ENCODE results near the gene FOLR1.
A peak's percentile ranks its signal among the peaks of the same experiment; 100 is the strongest.
"Not testable (repeated sequence)": the region's sequence is repeated elsewhere in the genome, so short reads cannot be mapped to it uniquely, and the experiment has no call there.

FOLR1 gene

DNA sequence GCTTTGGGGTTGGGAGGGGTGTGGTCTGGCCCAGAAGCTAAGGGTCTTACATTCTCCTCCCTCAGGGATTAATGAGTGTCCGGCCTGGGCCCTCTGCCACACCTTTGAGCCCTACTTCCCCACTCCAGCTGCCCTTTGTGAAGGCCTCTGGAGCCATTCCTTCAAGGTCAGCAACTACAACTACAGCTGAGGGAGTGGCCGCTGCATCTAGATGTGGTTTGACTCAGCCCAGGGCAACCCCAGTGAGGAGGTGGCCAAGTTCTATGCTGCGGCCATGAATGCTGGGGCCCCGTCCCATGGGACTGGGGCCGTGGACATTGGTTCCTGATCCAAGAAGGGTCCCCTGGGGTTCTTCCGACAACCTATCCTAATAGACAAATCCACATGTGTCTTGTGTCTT, 14.3 kb upstream of the FOLR1 start:
- TF ChIP-seq, protein P1, sequence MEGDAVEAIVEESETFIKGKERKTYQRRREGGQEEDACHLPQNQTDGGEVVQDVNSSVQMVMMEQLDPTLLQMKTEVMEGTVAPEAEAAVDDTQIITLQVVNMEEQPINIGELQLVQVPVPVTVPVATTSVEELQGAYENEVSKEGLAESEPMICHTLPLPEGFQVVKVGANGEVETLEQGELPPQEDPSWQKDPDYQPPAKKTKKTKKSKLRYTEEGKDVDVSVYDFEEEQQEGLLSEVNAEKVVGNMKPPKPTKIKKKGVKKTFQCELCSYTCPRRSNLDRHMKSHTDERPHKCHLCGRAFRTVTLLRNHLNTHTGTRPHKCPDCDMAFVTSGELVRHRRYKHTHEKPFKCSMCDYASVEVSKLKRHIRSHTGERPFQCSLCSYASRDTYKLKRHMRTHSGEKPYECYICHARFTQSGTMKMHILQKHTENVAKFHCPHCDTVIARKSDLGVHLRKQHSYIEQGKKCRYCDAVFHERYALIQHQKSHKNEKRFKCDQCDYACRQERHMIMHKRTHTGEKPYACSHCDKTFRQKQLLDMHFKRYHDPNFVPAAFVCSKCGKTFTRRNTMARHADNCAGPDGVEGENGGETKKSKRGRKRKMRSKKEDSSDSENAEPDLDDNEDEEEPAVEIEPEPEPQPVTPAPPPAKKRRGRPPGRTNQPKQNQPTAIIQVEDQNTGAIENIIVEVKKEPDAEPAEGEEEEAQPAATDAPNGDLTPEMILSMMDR (conservative IDR thresholded peaks at IDR 0.05; ENCODE audit: low read depth, low read length) = no peak
- H3K4me3 ChIP-seq (ENCODE audit: low read depth, low read length) = no peak overlapping the region
- no peak for DNase-seq (ENCODE audit: low read depth)

DNA sequence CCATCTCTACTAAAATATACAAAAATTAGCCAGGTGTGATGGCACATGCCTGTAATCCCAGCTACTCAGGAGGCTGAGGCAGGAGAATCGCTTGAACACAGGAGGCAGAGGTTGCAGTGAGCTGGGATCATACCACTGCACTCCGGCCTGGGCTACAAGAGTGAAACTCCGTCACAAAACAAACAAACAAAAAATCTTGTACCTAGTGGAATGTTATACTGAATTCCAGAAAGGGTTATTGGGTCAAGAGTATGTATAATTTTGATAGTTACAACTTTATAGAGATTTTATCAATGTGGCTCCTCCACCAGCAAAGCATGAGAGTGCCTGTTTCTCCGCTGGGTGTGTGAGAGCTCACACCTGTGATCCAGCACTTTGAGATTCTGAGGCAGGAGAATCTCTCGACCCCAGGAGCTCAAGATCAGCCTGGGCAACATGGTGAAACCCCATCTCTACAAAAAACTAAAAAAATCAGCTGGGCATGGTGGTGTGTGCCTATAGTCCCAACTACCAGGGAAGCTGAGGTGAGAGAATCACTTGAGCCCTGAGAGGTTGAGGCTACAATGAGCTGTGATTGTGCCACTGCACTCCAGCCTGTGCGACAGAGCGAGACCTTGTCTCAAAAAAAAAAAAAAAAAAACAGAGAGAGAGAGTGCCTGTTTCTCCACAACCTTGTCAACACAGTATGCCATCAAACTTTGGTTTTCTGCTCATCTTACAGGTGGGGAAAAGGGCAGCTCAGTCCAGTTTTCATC, 12.7 kb upstream of the FOLR1 start:
- no peak for DNase-seq (ENCODE audit: low read depth)
- H3K4me3 ChIP-seq (ENCODE audit: low read depth, low read length) = no peak overlapping the region
- TF ChIP-seq, protein P1 (conservative IDR thresholded peaks at IDR 0.05; ENCODE audit: low read depth, low read length) = no peak

DNA sequence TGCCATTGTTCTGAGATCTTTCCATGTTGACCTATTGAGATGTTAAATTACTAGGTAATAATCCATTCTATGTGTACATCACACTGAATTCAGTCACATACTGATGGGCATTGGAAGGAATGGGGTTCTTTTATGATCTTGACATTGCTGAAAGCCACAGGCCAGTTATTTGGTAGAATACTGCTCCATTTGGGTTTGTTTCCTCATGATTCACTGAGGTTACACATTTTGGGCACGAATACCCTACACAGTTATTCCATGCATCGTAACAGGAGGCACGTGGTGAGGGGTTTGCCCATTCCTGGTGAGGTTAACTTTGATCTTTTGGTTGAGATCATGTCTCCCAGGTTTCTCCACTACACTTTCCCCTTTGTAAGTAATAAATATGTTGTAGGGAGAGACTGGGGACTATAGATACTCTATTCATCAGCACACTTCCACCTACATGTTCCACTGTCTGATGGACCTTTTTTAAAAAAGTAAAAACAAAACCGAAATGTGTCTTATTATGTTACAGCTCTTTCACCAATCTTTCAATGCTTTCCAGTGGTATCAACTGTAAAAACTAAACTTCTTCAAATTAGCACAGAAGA, 12.0 kb upstream of the FOLR1 start:
- TF ChIP-seq, protein P1 (conservative IDR thresholded peaks at IDR 0.05; ENCODE audit: low read depth, low read length) = no peak
- no peak overlapping the region for H3K4me3 ChIP-seq (ENCODE audit: low read depth, low read length)
- DNase-seq (ENCODE audit: low read depth) = no peak

DNA sequence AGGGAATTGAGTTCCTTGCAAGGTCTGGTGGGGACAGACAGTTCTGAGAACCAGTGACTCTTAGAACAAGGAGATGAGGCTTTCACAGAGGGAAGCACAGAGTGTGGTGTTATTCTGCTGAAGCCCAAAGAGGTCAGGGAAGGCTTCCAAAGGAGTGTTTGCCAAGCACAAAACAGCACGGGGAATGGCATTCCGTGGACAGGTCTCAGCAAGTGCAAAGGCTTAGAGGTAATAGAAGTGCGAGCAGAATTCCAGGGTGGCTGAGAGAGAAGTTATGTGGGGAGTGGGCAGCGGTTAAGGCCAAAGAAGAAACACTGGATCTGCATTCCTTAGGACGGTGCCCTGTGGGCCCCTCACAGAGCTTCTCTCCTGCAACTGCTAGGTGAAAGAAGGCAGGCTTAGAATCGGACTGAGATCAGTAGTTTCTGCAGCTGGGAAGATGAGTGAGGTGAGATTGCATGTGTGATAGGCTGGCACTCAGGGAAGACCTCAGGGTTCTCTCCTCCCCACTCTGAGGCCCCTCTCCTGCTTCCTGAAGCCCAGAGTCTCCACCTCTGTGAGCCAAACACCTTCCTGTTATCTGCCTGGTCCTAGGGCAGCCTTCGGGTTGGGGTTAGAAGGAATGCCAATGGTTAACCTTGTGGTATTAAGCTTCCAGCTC, 10.9 kb upstream of the FOLR1 start:
- H3K4me3 ChIP-seq (ENCODE audit: low read depth, low read length); DNase-seq (ENCODE audit: low read depth): not testable (repeated sequence)

DNA sequence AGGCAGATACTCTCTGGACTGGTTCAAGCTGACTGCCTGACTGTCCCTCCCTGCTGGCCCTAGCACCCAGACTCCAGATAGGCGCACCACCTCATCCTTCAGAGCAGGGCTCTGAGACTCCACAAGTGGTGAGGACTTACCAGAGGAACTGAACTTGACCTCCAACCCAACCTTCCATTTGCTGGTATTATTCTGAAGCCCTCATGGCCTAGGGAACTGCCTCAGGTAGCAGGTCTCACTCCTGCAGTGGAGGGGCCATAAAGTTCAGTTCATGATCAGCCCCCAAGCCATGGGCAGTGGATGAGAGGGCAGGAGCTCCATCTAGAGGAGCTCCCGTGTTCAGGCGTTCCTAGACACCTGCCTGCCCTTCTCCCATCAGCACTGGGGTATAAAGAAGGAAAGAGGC, 10.4 kb upstream of the FOLR1 start:
- peak; percentile 7 for DNase-seq (ENCODE audit: low read depth)
- not testable (repeated sequence) for H3K4me3 ChIP-seq (ENCODE audit: low read depth, low read length)
- TF ChIP-seq, protein P1 (conservative IDR thresholded peaks at IDR 0.05; ENCODE audit: low read depth, low read length) = peak; percentile 37

DNA sequence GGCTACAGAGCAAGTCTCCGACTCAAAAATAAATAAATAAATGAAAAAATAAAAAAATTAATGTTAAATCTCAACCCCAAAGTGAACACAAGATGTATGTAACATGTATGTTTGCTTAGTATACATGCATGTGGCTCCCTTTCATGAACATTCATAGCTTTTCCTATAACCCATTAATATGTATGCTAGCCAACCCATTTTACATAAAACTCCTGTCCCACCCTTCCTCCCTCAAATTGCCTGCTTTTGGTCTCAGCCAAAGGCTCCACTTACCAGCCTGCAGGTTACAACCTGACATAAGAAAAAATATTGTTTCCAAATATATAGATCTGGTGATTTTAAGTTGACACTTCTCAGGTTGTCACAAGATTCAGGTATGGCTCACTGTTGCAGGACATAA, 3.7 kb upstream of the FOLR1 start:
- TF ChIP-seq, protein P1 (conservative IDR thresholded peaks at IDR 0.05; ENCODE audit: low read depth, low read length) = no peak
- no peak overlapping the region for H3K4me3 ChIP-seq (ENCODE audit: low read depth, low read length)
- DNase-seq (ENCODE audit: low read depth) = no peak

DNA sequence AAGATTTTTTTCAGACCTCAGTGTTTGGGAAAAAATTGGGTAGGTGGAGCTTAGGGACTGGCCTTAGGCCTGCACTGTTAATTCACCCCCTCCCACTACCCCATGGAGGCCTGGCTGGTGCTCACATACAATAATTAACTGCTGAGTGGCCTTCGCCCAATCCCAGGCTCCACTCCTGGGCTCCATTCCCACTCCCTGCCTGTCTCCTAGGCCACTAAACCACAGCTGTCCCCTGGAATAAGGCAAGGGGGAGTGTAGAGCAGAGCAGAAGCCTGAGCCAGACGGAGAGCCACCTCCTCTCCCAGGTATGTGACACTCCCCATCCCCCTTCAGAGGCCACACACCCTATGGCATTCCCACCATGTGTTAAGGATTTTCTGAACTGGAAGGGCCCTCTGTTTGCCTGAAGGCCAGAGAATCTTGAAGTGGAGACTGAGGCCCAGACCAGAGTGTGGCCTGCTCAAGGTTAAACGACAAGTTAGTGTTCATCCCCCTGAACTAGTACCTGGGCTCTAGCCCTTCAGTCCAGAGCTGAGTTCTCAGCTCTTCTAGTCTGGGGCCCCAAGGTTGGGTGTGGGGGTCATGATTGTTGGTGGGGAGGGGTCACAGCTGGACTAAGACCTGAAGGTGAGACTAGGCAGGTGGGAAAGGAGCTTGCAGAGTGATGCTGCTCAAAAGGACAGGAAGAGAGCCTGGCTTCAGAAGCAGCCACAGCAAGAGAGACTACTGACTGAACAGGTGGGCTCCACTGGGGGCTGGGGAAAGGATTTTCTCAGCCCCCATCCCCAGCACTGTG, 2.3 kb upstream of the FOLR1 start:
- DNase-seq (ENCODE audit: low read depth) = no peak
- H3K4me3 ChIP-seq (ENCODE audit: low read depth, low read length) = no peak overlapping the region
- TF ChIP-seq, protein P1 (conservative IDR thresholded peaks at IDR 0.05; ENCODE audit: low read depth, low read length) = no peak

Data from choroid plexus epithelial cell (primary cell).